Gastrocnemius medialis (tissue), 4 donors: ENCODE results near the gene CCL1.

Source experiments
- POLR2A ChIP-seq, 2 donors: fragments of 450-650 bp; IDR thresholded peaks; one replicate each; pipeline ENCODE4 v1.6.1; 2017; ENCODE audit warnings: antibody characterized with exemption in 2 of 2, mild to moderate bottlenecking in 2 of 2, moderate library complexity in 2 of 2
- TF ChIP-seq, protein P1 (sequence below), 5 experiments: fragments of 450-650 bp in 3 of 5; fragments of 200-600 bp in 2 of 5; sonication (generic) in 2 of 5; IDR thresholded peaks in 4 of 5; conservative IDR thresholded peaks in 1 of 5; 1 replicate in 4 of 5; 2 replicates in 1 of 5; pipeline ENCODE4 v1.5.1; 2016 to 2019; ENCODE audit warnings: antibody characterized with exemption in 5 of 5, mild to moderate bottlenecking in 3 of 5, moderate library complexity in 3 of 5

DNA sequence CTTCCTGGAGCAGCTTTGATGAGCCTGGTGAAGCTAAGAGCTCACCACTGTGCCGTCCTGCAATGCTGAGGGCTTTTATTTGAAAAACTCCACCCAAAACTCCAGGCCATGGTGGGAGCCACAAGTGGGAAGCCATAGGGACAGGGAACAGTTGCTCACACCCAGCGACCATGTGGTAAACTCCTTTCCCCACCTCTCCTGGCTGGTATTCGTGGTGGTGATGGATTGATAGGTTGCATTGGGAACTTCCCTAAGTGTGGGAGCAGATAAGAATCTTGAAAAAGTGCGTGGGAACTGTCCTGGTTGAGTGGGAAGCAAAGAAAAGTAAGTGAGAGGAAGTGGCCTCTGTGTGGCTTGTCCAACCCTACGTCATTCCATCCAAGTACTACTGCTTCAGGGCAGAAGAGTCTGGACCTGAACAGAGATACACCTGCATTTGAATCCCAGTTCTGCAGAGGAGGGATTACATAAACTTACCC is at the start of gene CCL1:
- TF ChIP-seq, protein P1, sequence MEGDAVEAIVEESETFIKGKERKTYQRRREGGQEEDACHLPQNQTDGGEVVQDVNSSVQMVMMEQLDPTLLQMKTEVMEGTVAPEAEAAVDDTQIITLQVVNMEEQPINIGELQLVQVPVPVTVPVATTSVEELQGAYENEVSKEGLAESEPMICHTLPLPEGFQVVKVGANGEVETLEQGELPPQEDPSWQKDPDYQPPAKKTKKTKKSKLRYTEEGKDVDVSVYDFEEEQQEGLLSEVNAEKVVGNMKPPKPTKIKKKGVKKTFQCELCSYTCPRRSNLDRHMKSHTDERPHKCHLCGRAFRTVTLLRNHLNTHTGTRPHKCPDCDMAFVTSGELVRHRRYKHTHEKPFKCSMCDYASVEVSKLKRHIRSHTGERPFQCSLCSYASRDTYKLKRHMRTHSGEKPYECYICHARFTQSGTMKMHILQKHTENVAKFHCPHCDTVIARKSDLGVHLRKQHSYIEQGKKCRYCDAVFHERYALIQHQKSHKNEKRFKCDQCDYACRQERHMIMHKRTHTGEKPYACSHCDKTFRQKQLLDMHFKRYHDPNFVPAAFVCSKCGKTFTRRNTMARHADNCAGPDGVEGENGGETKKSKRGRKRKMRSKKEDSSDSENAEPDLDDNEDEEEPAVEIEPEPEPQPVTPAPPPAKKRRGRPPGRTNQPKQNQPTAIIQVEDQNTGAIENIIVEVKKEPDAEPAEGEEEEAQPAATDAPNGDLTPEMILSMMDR (IDR thresholded peaks at IDR 0.05 in 4 of 5, conservative IDR thresholded peaks at IDR 0.05 in 1 of 5): no peak
- no peak for TF ChIP-seq POLR2A (IDR thresholded peaks at IDR 0.05)
